ENCODE results near the gene SPNS2.
"Not testable (repeated sequence)": the region's sequence is repeated elsewhere in the genome, so short reads cannot be mapped to it uniquely, and the experiment has no call there.

The SPNS2 gene

GRCh38 chr17:4566785-4567184 is 68.1 kb downstream of the SPNS2 start:
- DNase-seq (ENCODE audit: low read depth in 2 of 2): no peak

GRCh38 chr17:4569591-4569990 is 70.9 kb downstream of the SPNS2 start:
- DNase-seq (ENCODE audit: low read depth in 2 of 2): no peak

GRCh38 chr17:4572131-4572530 is 73.5 kb downstream of the SPNS2 start:
- no peak for DNase-seq (ENCODE audit: low read depth in 2 of 2)

- no peak for DNase-seq (ENCODE audit: low read depth in 2 of 2)
Observed at GRCh38 chr17:4573115-4573514, 74.4 kb downstream of the SPNS2 start.

GRCh38 chr17:4573669-4574068 is 75.0 kb downstream of the SPNS2 start:
- DNase-seq (ENCODE audit: low read depth in 2 of 2): peak; percentile 44 to 64

GRCh38 chr17:4574448-4575045 is 75.9 kb downstream of the SPNS2 start:
- no peak for DNase-seq (ENCODE audit: low read depth in 2 of 2)

GRCh38 chr17:4576161-4576558 is 77.5 kb downstream of the SPNS2 start:
- DNase-seq (ENCODE audit: low read depth in 2 of 2): no peak

- no peak for DNase-seq (ENCODE audit: low read depth in 2 of 2)
Observed at GRCh38 chr17:4576729-4577322, 78.1 kb downstream of the SPNS2 start.

GRCh38 chr17:4577386-4577993 is 78.8 kb downstream of the SPNS2 start:
- no peak for DNase-seq (ENCODE audit: low read depth in 2 of 2)

- DNase-seq (ENCODE audit: low read depth in 2 of 2): not testable (repeated sequence)
Observed at GRCh38 chr17:4578349-4578748, 79.7 kb downstream of the SPNS2 start.

- DNase-seq (ENCODE audit: low read depth in 2 of 2): no peak
Observed at GRCh38 chr17:4579678-4580077, 81.0 kb downstream of the SPNS2 start.

- DNase-seq (ENCODE audit: low read depth in 2 of 2): no peak
Observed at GRCh38 chr17:4580291-4580690, 81.6 kb downstream of the SPNS2 start.

- no peak for DNase-seq (ENCODE audit: low read depth in 2 of 2)
Observed at GRCh38 chr17:4582101-4582501, 83.4 kb downstream of the SPNS2 start.

GRCh38 chr17:4582691-4583090 is 84.0 kb downstream of the SPNS2 start:
- no peak for DNase-seq (ENCODE audit: low read depth in 2 of 2)

GRCh38 chr17:4583206-4583605 is 84.5 kb downstream of the SPNS2 start:
- no peak for DNase-seq (ENCODE audit: low read depth in 2 of 2)

- no peak for DNase-seq (ENCODE audit: low read depth in 2 of 2)
Observed at GRCh38 chr17:4583782-4584100, 85.1 kb downstream of the SPNS2 start.

- no peak for DNase-seq (ENCODE audit: low read depth in 2 of 2)
Observed at GRCh38 chr17:4584101-4584916, 85.6 kb downstream of the SPNS2 start, which contains the start of gene SMTNL2. TSS of gene SMTNL2 (plus strand) at chr17:4584529. CDS start at chr17:4584606, 77 bp downstream.

- no peak for DNase-seq (ENCODE audit: low read depth in 2 of 2)
Observed at GRCh38 chr17:4584917-4585637, 86.4 kb downstream of the SPNS2 start.

GRCh38 chr17:4585638-4585994 is 86.9 kb downstream of the SPNS2 start:
- DNase-seq (ENCODE audit: low read depth in 2 of 2): no peak

GRCh38 chr17:4586043-4586442 is 87.4 kb downstream of the SPNS2 start:
- no peak for DNase-seq (ENCODE audit: low read depth in 2 of 2)

- no peak for DNase-seq (ENCODE audit: low read depth in 2 of 2)
Observed at GRCh38 chr17:4587195-4587594, 88.5 kb downstream of the SPNS2 start.

GRCh38 chr17:4587803-4588202 is 89.1 kb downstream of the SPNS2 start:
- DNase-seq (ENCODE audit: low read depth in 2 of 2): no peak

Data from stimulated activated CD8-positive, alpha-beta memory T cell treated with anti-CD3 and anti-CD28 coated beads, Interleukin-2, amount 100 ng/mL, for 48 hours (primary cell).